HG03108 (cell line): Measurements from ENCODE around the gene ZNF185.

Experiments
- ATAC-seq: cut with Tn5 transposase; IDR thresholded peaks from one replicate; pipeline ENCODE4 v1.9.1; 2021; ENCODE audit warnings: moderate library complexity; ENCODE audit not compliant: unreplicated experiment

ZNF185 gene

GRCh38 chrX:152915541-152916241 lies 17.8 kb downstream of the ZNF185 start:
- ATAC-seq: peak; percentile 79

GRCh38 chrX:152917656-152918579 lies 20.1 kb downstream of the ZNF185 start:
- no peak for ATAC-seq

GRCh38 chrX:152918707-152919106 lies 20.8 kb downstream of the ZNF185 start:
- no peak for ATAC-seq

GRCh38 chrX:152923599-152923998 lies 25.7 kb downstream of the ZNF185 start:
- ATAC-seq: no peak

GRCh38 chrX:152925835-152926234 lies 28.0 kb downstream of the ZNF185 start:
- no peak for ATAC-seq

GRCh38 chrX:152926279-152926678 lies 28.4 kb downstream of the ZNF185 start:
- peak; percentile 64 for ATAC-seq

- no peak for ATAC-seq
These were observed 29.1 kb downstream of the ZNF185 start for GRCh38 chrX:152926923-152927322.

- ATAC-seq: no peak
These were observed 30.2 kb downstream of the ZNF185 start for GRCh38 chrX:152927858-152928760.

GRCh38 chrX:152928761-152929400 lies 31.0 kb downstream of the ZNF185 start:
- ATAC-seq: no peak

- no peak for ATAC-seq
These were observed 32.0 kb downstream of the ZNF185 start for GRCh38 chrX:152929898-152930297.

- no peak for ATAC-seq
These were observed 32.6 kb downstream of the ZNF185 start for GRCh38 chrX:152930516-152930915.

GRCh38 chrX:152932144-152932543 lies 34.3 kb downstream of the ZNF185 start:
- no peak for ATAC-seq

- ATAC-seq: no peak
These were observed 34.8 kb downstream of the ZNF185 start for GRCh38 chrX:152932598-152933175.

GRCh38 chrX:152936306-152936705 lies 38.4 kb downstream of the ZNF185 start:
- ATAC-seq: no peak

- ATAC-seq: no peak
These were observed 39.4 kb downstream of the ZNF185 start for GRCh38 chrX:152937236-152937635.

GRCh38 chrX:152941328-152942076 lies 43.6 kb downstream of the ZNF185 start:
- ATAC-seq: peak; percentile 92

GRCh38 chrX:152942077-152942442 lies 44.2 kb downstream of the ZNF185 start:
- no peak for ATAC-seq

GRCh38 chrX:152943826-152944225 lies 46.0 kb downstream of the ZNF185 start:
- no peak for ATAC-seq
